Measurements from ENCODE around the gene TM9SF4. TPM values are rescaled to one million over a fixed set of nuclear protein-coding genes. Genes with fewer than 3 reads are reported as not detected.

Gene TM9SF4
- polyA plus RNA-seq, 1 donor (not counting 4 experiments of a cell fraction or from before 2014, with no cell fraction given) = 49.4 TPM

DNA sequence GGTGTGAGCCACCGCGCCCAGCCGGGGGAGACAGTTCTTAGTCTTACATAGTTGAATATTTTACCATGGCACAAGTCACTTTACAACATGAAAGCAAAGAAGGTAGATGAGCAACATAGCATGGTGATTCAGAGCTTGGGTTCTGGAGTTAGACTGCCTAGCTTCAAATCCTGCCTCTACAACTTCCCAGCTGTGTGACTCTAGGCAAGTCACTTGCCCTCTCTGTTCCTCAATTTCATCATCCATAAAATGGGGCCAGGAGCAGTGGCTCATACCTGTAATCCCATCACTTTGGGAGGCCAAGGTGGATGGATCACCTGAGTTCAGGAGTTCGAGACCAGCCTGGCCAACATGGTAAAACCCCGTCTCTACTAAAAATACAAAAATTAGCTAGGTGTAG, 31.2 kb upstream of the TM9SF4 start:
- H3K4me1 ChIP-seq (ENCODE audit: control insufficient read depth, extremely low read depth, insufficient read depth, low read length) = no peaks in the 10 kb centered on the region
- TF ChIP-seq CTCF (optimal IDR thresholded peaks at IDR 0.05 in 1 of 3, IDR thresholded peaks at IDR 0.05 in 1 of 3, conservative IDR thresholded peaks at IDR 0.05 in 1 of 3; ENCODE audit: extremely low read depth in 1 of 3, insufficient read depth in 2 of 3, low read length in 3 of 3) = no peak
- no peak for TF ChIP-seq EZH2 (IDR thresholded peaks at IDR 0.05; ENCODE audit: low read length)
- dilution Hi-C loops (cut with MboI; ENCODE audit: extremely low pct_ligation_motif_present, low sequenced_read_pairs) = no loop called here
- DNase-seq (ENCODE audit: low read depth, low spot score) (no peak), FAIRE-seq (no peak)
- no peaks in the 10 kb centered on the region for H3K9me3 ChIP-seq (ENCODE audit: control insufficient read depth, low read depth, low read length)
- H2AFZ ChIP-seq (ENCODE audit: control insufficient read depth, low read length) = no peak overlapping the region
- no peaks in the 10 kb centered on the region for H4K20me1 ChIP-seq (ENCODE audit: control insufficient read depth, extremely low read depth, insufficient read depth, low read length)
- no peaks in the 10 kb centered on the region for H3K36me3 ChIP-seq (ENCODE audit: control insufficient read depth in 2 of 2, extremely low read depth in 1 of 2, insufficient read depth in 2 of 2, low read length in 2 of 2)
- no peak overlapping the region for H3K4me2 ChIP-seq (ENCODE audit: control insufficient read depth, extremely low read depth, insufficient read depth, low read depth, low read length)
- no peaks in the 10 kb centered on the region for H3K9me1 ChIP-seq (ENCODE audit: control insufficient read depth, extremely low read depth, insufficient read depth, low read length)
- H3K9ac ChIP-seq (ENCODE audit: control insufficient read depth, extremely low read depth, insufficient read depth, low read length) = no peak overlapping the region
- no peak overlapping the region for H3K27ac ChIP-seq (ENCODE audit: control insufficient read depth, insufficient read depth, low read length)
- H3K27me3 ChIP-seq (ENCODE audit: control insufficient read depth, extremely low read depth, insufficient read depth, low read length) = peaks cover 6% of the 10 kb centered on the region
- H3K79me2 ChIP-seq (ENCODE audit: control insufficient read depth, insufficient read depth, low read length) = no peaks in the 10 kb centered on the region
- H3K4me3 ChIP-seq (ENCODE audit: control insufficient read depth in 2 of 3, extremely low read depth in 1 of 3, insufficient read depth in 2 of 3, low read depth in 1 of 3, low read length in 3 of 3) = no peak overlapping the region

DNA sequence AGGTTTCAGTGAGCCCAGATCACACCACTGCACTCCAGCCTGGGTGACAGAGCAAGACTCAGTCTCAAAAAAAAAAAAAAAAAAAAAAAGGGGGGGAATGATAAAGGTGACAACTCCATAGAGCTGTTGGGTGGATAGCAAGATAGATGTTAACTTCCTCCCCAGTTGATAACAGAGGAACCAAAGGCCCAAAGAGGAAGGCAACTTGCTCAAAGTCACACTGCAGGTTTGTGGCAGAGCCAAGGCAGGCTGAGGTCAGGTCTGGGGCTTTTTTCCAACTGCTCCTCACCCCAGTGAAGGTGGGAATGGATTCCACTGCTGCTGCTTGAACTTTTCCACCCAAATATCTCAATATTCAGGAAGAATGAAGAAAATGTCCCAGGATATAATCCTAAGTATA, 30.7 kb upstream of the TM9SF4 start:
- dilution Hi-C loops (cut with MboI; ENCODE audit: extremely low pct_ligation_motif_present, low sequenced_read_pairs) = no loop called here
- peaks cover 10% of the 10 kb centered on the region for H3K27me3 ChIP-seq (ENCODE audit: control insufficient read depth, extremely low read depth, insufficient read depth, low read length)
- no peak overlapping the region for H3K27ac ChIP-seq (ENCODE audit: control insufficient read depth, insufficient read depth, low read length)
- H3K4me2 ChIP-seq (ENCODE audit: control insufficient read depth, extremely low read depth, insufficient read depth, low read depth, low read length) = no peak overlapping the region
- no peaks in the 10 kb centered on the region for H3K4me1 ChIP-seq (ENCODE audit: control insufficient read depth, extremely low read depth, insufficient read depth, low read length)
- TF ChIP-seq CTCF (optimal IDR thresholded peaks at IDR 0.05 in 1 of 3, IDR thresholded peaks at IDR 0.05 in 1 of 3, conservative IDR thresholded peaks at IDR 0.05 in 1 of 3; ENCODE audit: extremely low read depth in 1 of 3, insufficient read depth in 2 of 3, low read length in 3 of 3) (no peak), EZH2 (IDR thresholded peaks at IDR 0.05; ENCODE audit: low read length) (no peak)
- FAIRE-seq = no peak
- H3K9me1 ChIP-seq (ENCODE audit: control insufficient read depth, extremely low read depth, insufficient read depth, low read length) = no peaks in the 10 kb centered on the region
- no peak for DNase-seq (ENCODE audit: low read depth, low spot score)
- H3K36me3 ChIP-seq (ENCODE audit: control insufficient read depth in 2 of 2, extremely low read depth in 1 of 2, insufficient read depth in 2 of 2, low read length in 2 of 2) = no peaks in the 10 kb centered on the region
- no peak overlapping the region for H3K9ac ChIP-seq (ENCODE audit: control insufficient read depth, extremely low read depth, insufficient read depth, low read length)
- H3K79me2 ChIP-seq (ENCODE audit: control insufficient read depth, insufficient read depth, low read length) = no peaks in the 10 kb centered on the region
- H2AFZ ChIP-seq (ENCODE audit: control insufficient read depth, low read length) = no peak overlapping the region
- no peaks in the 10 kb centered on the region for H4K20me1 ChIP-seq (ENCODE audit: control insufficient read depth, extremely low read depth, insufficient read depth, low read length)
- no peaks in the 10 kb centered on the region for H3K9me3 ChIP-seq (ENCODE audit: control insufficient read depth, low read depth, low read length)
- no peak overlapping the region for H3K4me3 ChIP-seq (ENCODE audit: control insufficient read depth in 2 of 3, extremely low read depth in 1 of 3, insufficient read depth in 2 of 3, low read depth in 1 of 3, low read length in 3 of 3)

Data from keratinocyte (primary cell).